Measurements from ENCODE around the gene PI4K2A. TPM values are rescaled to one million over a fixed set of nuclear protein-coding genes. Genes with fewer than 3 reads are reported as not detected.

The PI4K2A gene
- total RNA-seq, 1 donor = 6.5 TPM

- peak; percentile 44 to 81 (median 65) for DNase-seq (ENCODE audit: low read depth in 2 of 3, low spot score in 2 of 3)
Observed at GRCh38 chr10:97701438-97702069, 61.1 kb downstream of the PI4K2A start.

- no peak for DNase-seq (ENCODE audit: low read depth in 2 of 3, low spot score in 2 of 3)
Observed at GRCh38 chr10:97703398-97704067, 63.1 kb downstream of the PI4K2A start.

DNA sequence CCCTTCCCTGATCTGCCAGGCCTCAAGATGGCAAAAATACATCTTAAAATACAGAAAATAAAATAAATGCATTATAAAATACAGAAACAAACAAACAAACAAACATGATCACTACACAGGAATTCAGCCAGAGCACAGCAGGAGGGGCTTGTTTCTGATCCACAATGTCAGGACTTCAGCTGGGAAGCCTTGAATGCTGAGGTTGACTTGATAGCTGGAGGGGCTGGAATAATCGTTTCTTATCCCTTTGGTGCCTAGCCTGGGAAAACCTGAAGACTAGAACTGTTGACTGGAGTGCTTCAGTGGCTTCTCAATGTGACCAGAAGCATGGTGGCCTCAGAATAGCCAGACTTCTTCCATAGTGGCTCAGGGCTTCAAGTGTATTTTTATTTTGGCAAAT, 63.9 kb downstream of the PI4K2A start:
- no peak for DNase-seq (ENCODE audit: low read depth in 2 of 3, low spot score in 2 of 3)

DNA sequence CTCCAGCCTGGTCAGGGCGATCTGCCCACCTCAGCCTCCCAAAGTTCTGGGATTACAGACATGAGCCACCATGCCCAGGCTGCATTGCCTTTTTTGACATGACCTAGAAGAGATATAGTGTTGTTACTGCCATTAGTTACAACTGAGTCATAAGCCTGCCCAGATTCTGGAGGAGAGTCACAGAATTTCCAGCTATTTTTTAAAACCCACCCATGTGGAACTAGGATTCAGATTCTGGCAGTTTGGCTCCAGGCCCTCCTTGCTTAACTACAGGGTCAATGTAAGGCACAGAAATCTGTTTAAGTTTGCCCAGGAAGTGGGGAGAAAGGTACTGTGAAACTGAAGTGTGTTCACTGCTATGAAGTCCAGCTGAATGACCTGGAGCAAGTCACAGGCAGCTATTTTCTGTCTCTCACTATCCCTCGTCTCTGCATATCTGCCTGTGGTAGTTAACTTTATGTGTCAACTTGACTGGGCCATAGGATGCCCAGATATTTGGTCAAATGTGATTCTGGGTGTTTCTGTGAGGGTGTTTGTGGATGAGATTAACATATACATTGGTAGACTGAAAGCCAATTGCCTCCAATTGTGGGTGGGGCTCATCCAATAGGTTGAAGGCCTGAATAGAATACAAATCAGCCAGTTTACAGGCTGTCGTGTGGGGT, 64.7 kb downstream of the PI4K2A start:
- DNase-seq (ENCODE audit: low read depth in 2 of 3, low spot score in 2 of 3) = no peak

DNA sequence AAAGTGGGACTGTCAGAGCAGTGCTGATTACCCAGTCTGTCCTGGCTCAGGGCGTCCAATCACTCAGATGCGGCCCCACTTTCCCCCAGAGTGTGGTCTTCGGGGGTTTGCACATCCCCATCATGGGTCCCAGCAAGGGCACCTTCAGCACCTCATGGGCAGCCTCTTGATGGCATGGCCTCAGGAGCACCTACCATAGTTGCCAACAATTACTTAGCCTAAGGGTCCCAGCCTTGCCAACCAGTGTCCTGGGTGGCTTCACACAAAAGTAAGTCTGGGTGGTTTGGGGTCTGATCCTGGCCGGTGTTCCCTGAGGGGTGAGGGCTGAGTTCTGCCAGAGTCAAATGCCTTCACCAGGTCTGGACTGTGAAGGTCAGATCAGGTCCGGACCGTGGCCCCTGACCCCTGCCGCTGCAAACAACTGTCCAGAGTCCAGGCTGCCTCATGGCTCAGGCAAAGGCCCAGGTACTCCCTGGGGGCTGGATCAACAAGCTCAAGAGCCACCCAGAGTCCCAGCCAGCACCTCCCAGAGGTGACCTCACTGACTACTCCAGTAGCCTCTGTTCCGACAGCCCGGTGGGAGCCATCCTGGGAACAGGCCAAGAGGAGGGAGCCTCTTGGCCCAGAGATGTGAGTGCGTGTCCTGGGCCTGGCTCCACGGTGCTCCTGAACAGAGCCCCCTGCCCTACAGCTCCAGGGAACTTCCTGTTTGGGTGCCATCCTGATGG, 66.8 kb downstream of the PI4K2A start:
- DNase-seq (ENCODE audit: low read depth in 2 of 3, low spot score in 2 of 3) = no peak

DNA sequence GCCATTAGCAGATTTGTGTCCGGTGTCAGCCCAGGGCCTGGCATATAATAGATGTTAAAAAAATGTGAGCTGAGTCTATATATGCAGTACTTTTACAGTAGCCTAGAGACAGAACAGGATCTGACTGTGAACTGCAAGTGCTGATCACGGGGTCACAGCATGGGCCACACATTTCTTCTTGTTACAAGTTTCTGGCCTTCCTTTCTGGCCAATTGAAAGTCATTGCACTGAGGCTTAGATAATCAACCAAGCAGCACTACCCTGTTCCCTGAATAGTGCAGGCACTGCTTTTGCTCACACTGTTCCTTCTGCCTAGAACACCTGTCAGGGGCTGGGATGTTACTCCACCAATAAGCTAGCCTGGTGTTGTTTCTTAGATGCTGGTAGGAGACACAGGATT, 67.7 kb downstream of the PI4K2A start:
- DNase-seq (ENCODE audit: low read depth in 2 of 3, low spot score in 2 of 3) = no peak

GRCh38 chr10:97708976-97709946, 68.8 kb downstream of the PI4K2A start:
- DNase-seq (ENCODE audit: low read depth in 2 of 3, low spot score in 2 of 3) = peak in 2 of 3 donors; percentile 46 to 66

GRCh38 chr10:97711640-97712572, 71.4 kb downstream of the PI4K2A start:
- DNase-seq (ENCODE audit: low read depth in 2 of 3, low spot score in 2 of 3) = no peak

- peak in 1 of 3 donors; percentile 23 for DNase-seq (ENCODE audit: low read depth in 2 of 3, low spot score in 2 of 3)
Observed at GRCh38 chr10:97713339-97713825, 72.9 kb downstream of the PI4K2A start, which contains the start of gene MARVELD1. TSS of gene MARVELD1 (plus strand) at chr10:97713730. CDS start at chr10:97713877, 147 bp downstream.

DNA sequence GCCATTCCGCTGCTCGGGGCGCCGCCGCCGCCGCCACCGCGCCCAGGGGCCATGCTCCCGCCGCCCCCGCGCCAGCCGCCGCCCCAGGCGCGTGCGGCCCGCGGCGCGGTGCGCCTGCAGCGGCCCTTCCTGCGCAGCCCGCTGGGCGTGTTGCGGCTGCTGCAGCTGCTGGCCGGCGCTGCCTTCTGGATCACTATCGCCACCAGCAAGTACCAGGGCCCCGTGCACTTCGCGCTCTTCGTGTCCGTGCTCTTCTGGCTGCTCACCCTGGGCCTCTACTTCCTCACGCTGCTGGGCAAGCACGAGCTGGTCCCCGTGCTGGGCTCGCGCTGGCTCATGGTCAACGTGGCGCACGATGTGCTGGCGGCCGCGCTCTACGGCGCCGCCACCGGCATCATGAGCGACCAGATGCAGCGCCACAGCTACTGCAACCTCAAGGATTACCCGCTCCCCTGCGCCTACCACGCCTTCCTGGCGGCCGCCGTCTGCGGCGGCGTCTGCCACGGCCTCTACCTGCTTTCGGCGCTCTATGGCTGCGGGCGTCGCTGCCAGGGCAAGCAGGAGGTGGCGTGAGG, 73.4 kb downstream of the PI4K2A start:
- DNase-seq (ENCODE audit: low read depth in 2 of 3, low spot score in 2 of 3) = peak; percentile 49 to 74 (median 64)

DNA sequence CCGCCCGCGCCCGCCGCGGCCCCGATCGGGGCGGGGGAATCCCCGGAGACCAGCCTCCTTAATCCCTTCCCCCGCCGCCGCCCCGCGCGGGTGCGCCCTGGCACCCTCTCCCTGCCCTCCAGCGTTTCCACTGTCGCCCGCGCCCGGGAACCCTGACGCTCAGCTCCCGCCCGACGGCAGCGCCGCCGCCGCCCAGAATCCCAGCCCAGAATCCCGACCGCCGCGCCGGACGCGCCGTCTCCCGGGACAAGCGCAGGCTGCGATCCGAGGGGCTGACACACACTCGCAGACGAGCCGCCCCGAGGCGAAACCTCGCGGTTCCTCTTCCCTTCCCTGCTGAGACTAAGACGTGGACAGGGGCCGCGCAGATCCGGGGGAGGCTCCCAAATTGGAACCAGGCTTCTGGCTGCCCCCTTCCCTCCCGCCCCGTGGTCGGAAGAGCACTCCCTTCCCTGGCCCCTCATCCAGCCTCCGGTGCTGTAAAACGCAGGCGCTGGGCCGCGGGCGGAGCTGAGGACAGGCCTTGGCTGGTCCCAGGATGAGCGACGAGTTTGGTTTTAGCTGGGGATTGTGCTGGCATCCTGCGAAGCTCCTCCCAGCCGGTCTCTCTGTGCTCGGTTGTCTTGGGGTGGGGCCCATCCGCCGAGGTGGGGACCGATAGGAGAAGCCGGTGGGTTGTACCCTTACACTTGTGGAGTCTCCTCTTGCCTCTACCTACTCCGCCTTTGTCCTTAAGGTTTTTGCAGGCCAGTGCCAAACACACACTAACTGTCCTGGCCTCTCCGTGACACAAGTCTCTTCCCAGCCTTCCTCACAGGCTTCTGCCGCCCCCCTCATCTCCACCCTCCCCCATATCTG, 74.2 kb downstream of the PI4K2A start:
- DNase-seq (ENCODE audit: low read depth in 2 of 3, low spot score in 2 of 3) = peak in 2 of 3 donors; percentile 57 to 63

GRCh38 chr10:97715259-97715874, 74.9 kb downstream of the PI4K2A start:
- DNase-seq (ENCODE audit: low read depth in 2 of 3, low spot score in 2 of 3) = no peak

- no peak for DNase-seq (ENCODE audit: low read depth in 2 of 3, low spot score in 2 of 3)
Observed at GRCh38 chr10:97717627-97718026, 77.2 kb downstream of the PI4K2A start.

- no peak for DNase-seq (ENCODE audit: low read depth in 2 of 3, low spot score in 2 of 3)
Observed at GRCh38 chr10:97718178-97718577, 77.7 kb downstream of the PI4K2A start.

- DNase-seq (ENCODE audit: low read depth in 2 of 3, low spot score in 2 of 3) = no peak
Observed at GRCh38 chr10:97718659-97719142, 78.2 kb downstream of the PI4K2A start.

DNA sequence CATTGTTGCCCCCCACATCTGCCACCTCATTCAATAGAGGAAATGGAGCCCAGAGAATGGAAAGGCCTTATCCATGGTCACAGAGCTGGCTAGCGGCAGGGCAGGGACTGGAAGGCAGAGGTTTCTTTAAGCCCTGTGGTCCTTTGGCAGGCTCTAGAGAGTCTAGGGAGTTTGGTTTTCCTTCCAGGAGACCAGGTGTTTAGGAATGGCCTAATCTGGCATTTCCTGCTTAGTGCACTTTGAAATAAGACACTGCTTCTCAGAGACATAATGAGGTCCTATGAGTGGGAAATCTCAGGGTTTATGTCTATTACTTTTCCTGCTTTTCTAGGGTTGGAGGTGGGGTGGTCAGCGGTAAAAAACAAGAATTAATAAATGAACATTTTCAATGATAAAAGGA, 79.1 kb downstream of the PI4K2A start:
- no peak for DNase-seq (ENCODE audit: low read depth in 2 of 3, low spot score in 2 of 3)

Measured in hematopoietic multipotent progenitor cell (in vitro differentiated cells).